Right lobe of liver (tissue), 4 donors: ENCODE measurements around the gene TTC39C.

Experiments used
- CTCF ChIP-seq, 4 donors: fragments of 200-600 bp in 3 of 4; fragments of 450-650 bp in 1 of 4; IDR thresholded peaks; one replicate each; pipeline versions ENCODE4 v1.5.1 to v1.8.0; 2016 to 2022; ENCODE audit warnings: antibody characterized with exemption in 4 of 4, mild to moderate bottlenecking in 2 of 4
- POLR2A ChIP-seq: fragments of 450-650 bp; IDR thresholded peaks from one replicate; pipeline ENCODE4 v1.6.1; 2017; ENCODE audit warnings: antibody characterized with exemption, mild to moderate bottlenecking
- donor health status: DM: no; HTN: no; CAD: no.
- donor health status: DM: no; HTN: no; CAD: no.
- donor health status: DM: no; HTN: yes; CAD: no.

GRCh38 chr18:23977103-23977502, 37.5 kb upstream of the TTC39C start:
- TF ChIP-seq CTCF (IDR thresholded peaks at IDR 0.05) (no peak), POLR2A (no peak)
